ENCODE measurements around the gene ARHGAP12. TPM values are rescaled to one million over a fixed set of nuclear protein-coding genes. Genes with fewer than 3 reads are reported as not detected.
A peak's percentile ranks its signal among the peaks of the same experiment; 100 is the strongest.

ARHGAP12 gene
- total and polyA plus RNA-seq, 2 experiments from 2014 or later, result 12.7 to 29.1 TPM

DNA sequence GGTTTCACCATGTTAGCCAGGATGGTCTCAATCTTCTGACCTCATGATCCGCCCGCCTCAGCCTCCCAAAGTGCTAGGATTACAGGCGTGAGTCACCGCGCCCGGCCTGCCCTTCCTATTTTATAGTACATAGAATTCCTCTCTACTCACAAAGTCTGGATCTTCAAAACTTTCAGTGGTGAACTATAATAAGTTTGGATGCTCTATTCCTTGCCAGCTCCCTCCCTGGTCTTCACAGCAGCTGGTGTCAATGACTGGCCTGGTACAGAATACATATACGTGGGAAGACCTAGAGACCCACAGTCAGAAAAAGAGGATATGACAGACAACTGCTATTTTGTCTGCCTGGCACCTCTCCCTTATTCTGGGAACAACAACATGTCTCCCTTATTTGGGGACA, 40.8 kb downstream of the ARHGAP12 start:
- Histone ChIP-seq H3K36me3 (no peaks in the 10 kb centered on the region), H3K4me1 (ENCODE audit: low read depth) (peaks cover 7% of the 10 kb centered on the region), H3K9me3 (ENCODE audit: low read depth) (no peaks in the 10 kb centered on the region), H3K4me3 (no peak overlapping the region), H3K27me3 (no peaks in the 10 kb centered on the region), H3K27ac (no peak overlapping the region)
- DNase-seq (ENCODE audit: low read depth in 1 of 2, low spot score in 1 of 2), result no peak
- TF ChIP-seq, protein P1, sequence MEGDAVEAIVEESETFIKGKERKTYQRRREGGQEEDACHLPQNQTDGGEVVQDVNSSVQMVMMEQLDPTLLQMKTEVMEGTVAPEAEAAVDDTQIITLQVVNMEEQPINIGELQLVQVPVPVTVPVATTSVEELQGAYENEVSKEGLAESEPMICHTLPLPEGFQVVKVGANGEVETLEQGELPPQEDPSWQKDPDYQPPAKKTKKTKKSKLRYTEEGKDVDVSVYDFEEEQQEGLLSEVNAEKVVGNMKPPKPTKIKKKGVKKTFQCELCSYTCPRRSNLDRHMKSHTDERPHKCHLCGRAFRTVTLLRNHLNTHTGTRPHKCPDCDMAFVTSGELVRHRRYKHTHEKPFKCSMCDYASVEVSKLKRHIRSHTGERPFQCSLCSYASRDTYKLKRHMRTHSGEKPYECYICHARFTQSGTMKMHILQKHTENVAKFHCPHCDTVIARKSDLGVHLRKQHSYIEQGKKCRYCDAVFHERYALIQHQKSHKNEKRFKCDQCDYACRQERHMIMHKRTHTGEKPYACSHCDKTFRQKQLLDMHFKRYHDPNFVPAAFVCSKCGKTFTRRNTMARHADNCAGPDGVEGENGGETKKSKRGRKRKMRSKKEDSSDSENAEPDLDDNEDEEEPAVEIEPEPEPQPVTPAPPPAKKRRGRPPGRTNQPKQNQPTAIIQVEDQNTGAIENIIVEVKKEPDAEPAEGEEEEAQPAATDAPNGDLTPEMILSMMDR (IDR thresholded peaks at IDR 0.05; ENCODE audit: low read depth, low read length), result no peak

- TF ChIP-seq, protein P1 (IDR thresholded peaks at IDR 0.05; ENCODE audit: low read depth, low read length), result no peak
- no peaks in the 10 kb centered on the region for H3K36me3 ChIP-seq
- peak overlapping the region; percentile 53 for H3K27ac ChIP-seq
- H3K4me1 ChIP-seq (ENCODE audit: low read depth), result peaks cover 7% of the 10 kb centered on the region
- H3K9me3 ChIP-seq (ENCODE audit: low read depth), result no peaks in the 10 kb centered on the region
- no peak overlapping the region for H3K4me3 ChIP-seq
- no peaks in the 10 kb centered on the region for H3K27me3 ChIP-seq
- DNase-seq (ENCODE audit: low read depth in 1 of 2, low spot score in 1 of 2), result no peak
These were observed 41.7 kb downstream of the ARHGAP12 start for GRCh38 chr10:31886885-31887284.

DNA sequence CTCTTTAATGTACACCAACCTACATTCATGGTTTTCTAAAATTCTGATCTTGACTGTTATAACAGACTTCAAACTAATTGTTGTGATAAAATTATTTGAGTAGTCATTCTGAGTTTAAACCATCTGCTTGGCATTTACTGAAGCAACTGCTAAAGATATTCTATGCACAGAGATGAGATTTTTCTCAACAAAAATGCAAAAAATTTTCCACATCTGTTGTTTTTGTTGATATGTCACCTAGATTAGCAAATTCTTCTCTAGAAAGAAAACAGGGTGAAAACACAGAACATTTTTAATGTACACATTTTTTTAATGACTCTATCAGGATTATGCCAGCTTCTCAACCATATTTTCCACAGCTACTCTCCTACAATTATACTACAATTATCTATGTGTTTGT, 42.7 kb downstream of the ARHGAP12 start:
- Histone ChIP-seq H3K4me1 (ENCODE audit: low read depth) (peaks cover 7% of the 10 kb centered on the region), H3K9me3 (ENCODE audit: low read depth) (no peaks in the 10 kb centered on the region), H3K36me3 (no peaks in the 10 kb centered on the region), H3K27ac (no peak overlapping the region), H3K4me3 (no peak overlapping the region), H3K27me3 (no peaks in the 10 kb centered on the region)
- TF ChIP-seq, protein P1 (IDR thresholded peaks at IDR 0.05; ENCODE audit: low read depth, low read length), result no peak
- DNase-seq (ENCODE audit: low read depth in 1 of 2, low spot score in 1 of 2), result no peak

GRCh38 chr10:31884386-31884785, 44.2 kb downstream of the ARHGAP12 start:
- H3K27ac ChIP-seq, result no peak overlapping the region
- H3K4me3 ChIP-seq, result no peak overlapping the region
- no peak for DNase-seq (ENCODE audit: low read depth in 1 of 2, low spot score in 1 of 2)
- H3K4me1 ChIP-seq (ENCODE audit: low read depth), result peaks cover 7% of the 10 kb centered on the region
- H3K9me3 ChIP-seq (ENCODE audit: low read depth), result no peaks in the 10 kb centered on the region
- H3K36me3 ChIP-seq, result no peaks in the 10 kb centered on the region
- TF ChIP-seq, protein P1 (IDR thresholded peaks at IDR 0.05; ENCODE audit: low read depth, low read length), result no peak
- no peaks in the 10 kb centered on the region for H3K27me3 ChIP-seq

DNA sequence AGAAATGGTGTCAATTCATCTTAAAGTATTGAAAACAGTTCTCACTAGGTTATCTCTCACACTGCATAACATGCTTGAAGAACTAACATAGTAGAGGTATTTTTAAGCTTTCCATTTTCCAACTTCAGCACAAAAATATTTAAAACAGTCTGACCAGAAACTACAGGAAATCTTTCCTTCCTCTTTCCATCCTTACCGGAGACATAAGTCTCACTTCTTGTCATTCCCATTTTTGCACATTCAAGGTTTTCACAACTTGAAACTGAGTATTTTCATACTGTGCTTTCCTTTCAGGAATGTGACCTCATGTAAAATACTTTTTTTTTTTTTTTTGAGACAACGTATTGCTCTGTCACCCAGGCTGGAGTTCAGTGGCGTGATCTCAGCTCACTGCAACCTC, 45.2 kb downstream of the ARHGAP12 start:
- no peaks in the 10 kb centered on the region for H3K9me3 ChIP-seq (ENCODE audit: low read depth)
- no peak overlapping the region for H3K27ac ChIP-seq
- H3K27me3 ChIP-seq, result no peaks in the 10 kb centered on the region
- H3K36me3 ChIP-seq, result no peaks in the 10 kb centered on the region
- DNase-seq (ENCODE audit: low read depth in 1 of 2, low spot score in 1 of 2), result no peak
- TF ChIP-seq, protein P1 (IDR thresholded peaks at IDR 0.05; ENCODE audit: low read depth, low read length), result no peak
- peaks cover 7% of the 10 kb centered on the region for H3K4me1 ChIP-seq (ENCODE audit: low read depth)
- H3K4me3 ChIP-seq, result no peak overlapping the region

DNA sequence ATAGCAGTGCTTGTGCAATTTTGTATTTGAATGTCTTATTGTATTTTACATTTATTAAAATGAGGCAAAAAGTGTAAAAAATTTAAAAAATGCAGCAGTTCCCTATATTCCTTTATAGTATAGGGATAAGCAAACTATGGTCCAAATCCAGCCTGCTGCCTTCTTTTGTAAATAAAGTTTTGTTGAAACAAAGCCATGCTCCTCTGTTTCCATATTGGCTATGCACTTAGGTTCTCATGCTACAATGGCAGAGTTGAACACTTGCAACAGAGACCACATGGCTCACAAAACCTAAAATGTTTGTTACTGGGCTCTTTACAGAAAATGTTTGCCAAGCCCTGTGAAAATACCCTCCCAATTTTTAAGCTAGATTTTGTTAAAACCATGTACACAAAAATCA, 50.1 kb downstream of the ARHGAP12 start:
- no peak for DNase-seq (ENCODE audit: low read depth in 1 of 2, low spot score in 1 of 2)
- Histone ChIP-seq H3K27ac (no peak overlapping the region), H3K4me1 (ENCODE audit: low read depth) (no peaks in the 10 kb centered on the region), H3K4me3 (no peak overlapping the region), H3K27me3 (no peaks in the 10 kb centered on the region), H3K9me3 (ENCODE audit: low read depth) (no peaks in the 10 kb centered on the region), H3K36me3 (no peaks in the 10 kb centered on the region)
- TF ChIP-seq, protein P1 (IDR thresholded peaks at IDR 0.05; ENCODE audit: low read depth, low read length), result no peak
